IMR-90 (cell line): ENCODE results near the gene SUPT3H. TPM values are rescaled to one million over a fixed set of nuclear protein-coding genes. Genes with fewer than 3 reads are reported as not detected.

ENCODE experiments used
- ATAC-seq: fragments of 200-7000 bp; cut with Tn5 transposase; 2 replicates; pipeline ENCODE4 v1.9.1; 2020; ENCODE audit warnings: low read depth, mild to moderate bottlenecking, moderate library complexity
- BruUV-seq: library from RNA; stranded (reverse); fragments of 400-500 nt; replicated peaks from 2 replicates; lab custom pipeline; 2021; lab: Mats Ljungman, UMichigan
- CTCF ChIA-PET: fragments of 300-600 bp; formaldehyde crosslinking; extraction: SDS; loops from one replicate; lab custom pipeline; 2021; ENCODE audit warnings: antibody characterized with exemption; lab: Yijun Ruan, JAX
- POLR2A ChIA-PET: fragments of 300-600 bp; sonication (Branson Sonifier 250); formaldehyde crosslinking; loops from one replicate; lab custom pipeline; 2022; ENCODE audit warnings: antibody characterized with exemption; ENCODE audit not compliant: unreplicated experiment; lab: Charles Lee
- DNase-seq: peaks from one replicate; pipeline ENCODE4 v3.0.0; 2013
- H2AFZ ChIP-seq: replicated peaks from 2 replicates; pipeline ENCODE3; 2013; ENCODE audit warnings: low read length, mild to moderate bottlenecking; ENCODE audit not compliant: poor library complexity
- H2AK5ac ChIP-seq: 2 replicates; pipeline ENCODE4 v1.6.1; 2013; ENCODE audit warnings: low read depth, low read length, inconsistent platforms
- H2AK9ac ChIP-seq: replicated peaks from 2 replicates; pipeline ENCODE3; 2013; ENCODE audit warnings: mild to moderate bottlenecking, low read depth, low read length, moderate library complexity; ENCODE audit not compliant: poor library complexity
- H2BK120ac ChIP-seq: 2 replicates; pipeline ENCODE4 v1.6.1; 2013; ENCODE audit warnings: low read depth, low read length, inconsistent platforms
- H2BK15ac ChIP-seq: 3 replicates; pipeline ENCODE4 v1.6.1; 2013; ENCODE audit warnings: low read depth, low read length, inconsistent platforms
- H2BK20ac ChIP-seq: 2 replicates; pipeline ENCODE4 v1.6.1; 2013; ENCODE audit warnings: low read depth, mild to moderate bottlenecking, inconsistent platforms, low read length, moderate library complexity
- H2BK5ac ChIP-seq: 2 replicates; pipeline ENCODE4 v1.6.1; 2013; ENCODE audit warnings: mild to moderate bottlenecking, low read depth, low read length, inconsistent platforms; ENCODE audit not compliant: poor library complexity, severe bottlenecking
- H3K14ac ChIP-seq: replicated peaks from 2 replicates; pipeline ENCODE4 v1.6.1; 2013; ENCODE audit warnings: low read depth, low read length, inconsistent platforms
- H3K18ac ChIP-seq: 2 replicates; pipeline ENCODE4 v1.6.1; 2013; ENCODE audit warnings: low read depth, low read length, control low read depth
- H3K23ac ChIP-seq: 2 replicates; pipeline ENCODE4 v1.6.1; 2013; ENCODE audit warnings: low read depth, low read length, inconsistent platforms
- H3K27ac ChIP-seq: 2 replicates; pipeline ENCODE4 v1.5.1; 2013; ENCODE audit warnings: mild to moderate bottlenecking, control low read depth, low read length; ENCODE audit not compliant: insufficient read depth
- H3K27me3 ChIP-seq: 2 replicates; pipeline ENCODE4 v1.6.1; 2013; ENCODE audit warnings: low read length; ENCODE audit not compliant: control insufficient read depth, insufficient read depth
- H3K36me3 ChIP-seq: 2 replicates; pipeline ENCODE4 v1.6.1; 2013; ENCODE audit warnings: low read length, mixed read lengths; ENCODE audit not compliant: control insufficient read depth, insufficient read depth
- H3K4ac ChIP-seq: 2 replicates; pipeline ENCODE4 v1.6.1; 2013; ENCODE audit warnings: low read depth, low read length, inconsistent platforms
- H3K4me1 ChIP-seq: 2 replicates; pipeline ENCODE4 v1.6.1; 2013; ENCODE audit warnings: low read length, mixed read lengths; ENCODE audit not compliant: control insufficient read depth, insufficient read depth
- H3K4me2 ChIP-seq: 2 replicates; pipeline ENCODE4 v1.6.1; 2013; ENCODE audit warnings: low read depth, mild to moderate bottlenecking, control low read depth, low read length, moderate library complexity
- H3K4me3 ChIP-seq: 2 replicates; pipeline ENCODE4 v1.5.1; 2013; ENCODE audit warnings: low read depth, mild to moderate bottlenecking, control low read depth, low read length, moderate library complexity; ENCODE audit not compliant: insufficient read depth
- H3K56ac ChIP-seq: 2 replicates; pipeline ENCODE4 v1.6.1; 2013; ENCODE audit warnings: low read length, inconsistent platforms; ENCODE audit not compliant: insufficient read depth; ENCODE audit errors: extremely low read depth
- H3K79me1 ChIP-seq, 2 experiments: 2 replicates each; pipeline ENCODE4 v1.6.1; 2013; ENCODE audit warnings: low read length in 2 of 2, inconsistent platforms in 1 of 2, low read depth in 1 of 2
- H3K9ac ChIP-seq: 2 replicates; pipeline ENCODE4 v1.6.1; 2013; ENCODE audit warnings: low read depth, low read length, control low read depth
- H3K9me1 ChIP-seq: 2 replicates; pipeline ENCODE4 v1.6.1; 2013; ENCODE audit warnings: low read length, inconsistent platforms; ENCODE audit not compliant: insufficient read depth
- H3K9me3 ChIP-seq: 2 replicates; pipeline ENCODE4 v1.6.1; 2013; ENCODE audit warnings: low read length; ENCODE audit not compliant: control insufficient read depth, insufficient read depth
- H4K20me1 ChIP-seq: 2 replicates; pipeline ENCODE4 v1.6.1; 2013; ENCODE audit warnings: low read length, inconsistent platforms; ENCODE audit not compliant: insufficient read depth
- H4K5ac ChIP-seq: 2 replicates; pipeline ENCODE4 v1.6.1; 2013; ENCODE audit warnings: mild to moderate bottlenecking, low read depth, low read length, control low read depth
- H4K8ac ChIP-seq, 2 experiments: 2 replicates each; pipeline ENCODE4 v1.6.1; 2013; ENCODE audit warnings: low read depth in 2 of 2, low read length in 2 of 2, control low read depth in 1 of 2, inconsistent platforms in 1 of 2
- H4K91ac ChIP-seq: 2 replicates; pipeline ENCODE4 v1.6.1; 2013; ENCODE audit warnings: low read depth, low read length, inconsistent platforms; ENCODE audit not compliant: insufficient read depth
- BHLHE40 ChIP-seq: fragments of 150-350 bp; IDR thresholded peaks from 2 replicates; pipeline ENCODE4 v1.6.1; 2016; ENCODE audit warnings: mild to moderate bottlenecking, low read depth, low read length
- CEBPB ChIP-seq: IDR thresholded peaks from 2 replicates; pipeline ENCODE4 v1.6.1; 2012; ENCODE audit warnings: low read depth, low read length, improper control_type of control experiment
- FOS ChIP-seq: fragments of 150-350 bp; IDR thresholded peaks from 2 replicates; pipeline ENCODE4 v1.6.1; 2016; ENCODE audit warnings: low read depth, low read length
- MAFK ChIP-seq: IDR thresholded peaks from 2 replicates; pipeline ENCODE4 v1.6.1; 2012; ENCODE audit warnings: low read depth, low read length, improper control_type of control experiment
- MAZ ChIP-seq: IDR thresholded peaks from 2 replicates; pipeline ENCODE4 v1.6.1; 2012; ENCODE audit warnings: low read depth, mild to moderate bottlenecking, low read length, improper control_type of control experiment, moderate library complexity, borderline replicate concordance
- RAD21 ChIP-seq: IDR thresholded peaks from 2 replicates; pipeline ENCODE4 v1.6.1; 2012; ENCODE audit warnings: low read length, improper control_type of control experiment
- RCOR1 ChIP-seq: IDR thresholded peaks from 2 replicates; pipeline ENCODE4 v1.6.1; 2012; ENCODE audit warnings: mild to moderate bottlenecking, low read length, improper control_type of control experiment; ENCODE audit not compliant: insufficient replicate concordance
- SMC3 ChIP-seq: fragments of 150-350 bp; IDR thresholded peaks from 2 replicates; pipeline ENCODE4 v1.6.1; 2016; ENCODE audit warnings: low read depth, mild to moderate bottlenecking, antibody characterized with exemption, low read length, moderate library complexity
- WGBS, 2 experiments: methylation state at CpG; one replicate each; pipeline versions ENCODE4 v1.1.5 to v1.1.7; 2013; ENCODE audit warnings: missing lambda C conversion rate in 2 of 2; ENCODE audit not compliant: insufficient read length in 1 of 2; ENCODE audit errors: extremely low coverage in 2 of 2; 5-methylcytosine and 5-hydroxymethylcytosine counted together
- dilution Hi-C: fragments of 300-500 bp; cut with HindIII; formaldehyde crosslinking; loops from one replicate; pipeline ENCODE4 v1.14.3; 2018; ENCODE audit warnings: low sequenced_read_pairs; ENCODE audit not compliant: unreplicated experiment
- in situ Hi-C: fragments of 300-500 bp; cut with MboI; formaldehyde crosslinking; loops from 3 replicates; pipeline ENCODE4 v1.14.3; 2019; ENCODE audit warnings: low sequenced_read_pairs, inconsistent platforms, mixed read lengths
- intact Hi-C: fragments of 100-400 bp; cut with micrococcal nuclease; formaldehyde crosslinking; loops from 2 replicates; pipeline ENCODE4 v1.10.0; 2022
- polyA plus RNA-seq, 3 experiments: library from polyadenylated mRNA; depleted of rRNA; stranded (reverse); fragments of >200 nt; gene quantifications; 2 replicates each; pipeline ENCODE4 v1.2.3, GENCODE V29; 2012; ENCODE audit warnings: low replicate concordance in 1 of 3
- total RNA-seq: library from RNA; depleted of rRNA; stranded (reverse); fragments of >200 nt; gene quantifications from 2 replicates; pipeline ENCODE4 v1.2.3, GENCODE V29; 2012
- TF ChIP-seq, protein P1 (sequence below): conservative IDR thresholded peaks from 2 replicates; pipeline ENCODE4 v1.5.1; 2012; ENCODE audit warnings: mild to moderate bottlenecking, low read depth, low read length, improper control_type of control experiment
- TF ChIP-seq, protein P2 (sequence below): fragments of 150-350 bp; IDR thresholded peaks from 2 replicates; pipeline ENCODE4 v1.6.1; 2017; ENCODE audit warnings: mild to moderate bottlenecking, antibody characterized with exemption, low read length, low read depth
- TF ChIP-seq, protein P3 (sequence below): fragments of 150-350 bp; IDR thresholded peaks from 2 replicates; pipeline ENCODE4 v1.6.1; 2016; ENCODE audit warnings: low read depth, mild to moderate bottlenecking, low read length, moderate library complexity, borderline replicate concordance

Gene SUPT3H
- total and polyA plus RNA-seq, 2 of the 4 experiments (the other 2 are of a cell fraction) = 4.5 to 5.0 TPM

DNA sequence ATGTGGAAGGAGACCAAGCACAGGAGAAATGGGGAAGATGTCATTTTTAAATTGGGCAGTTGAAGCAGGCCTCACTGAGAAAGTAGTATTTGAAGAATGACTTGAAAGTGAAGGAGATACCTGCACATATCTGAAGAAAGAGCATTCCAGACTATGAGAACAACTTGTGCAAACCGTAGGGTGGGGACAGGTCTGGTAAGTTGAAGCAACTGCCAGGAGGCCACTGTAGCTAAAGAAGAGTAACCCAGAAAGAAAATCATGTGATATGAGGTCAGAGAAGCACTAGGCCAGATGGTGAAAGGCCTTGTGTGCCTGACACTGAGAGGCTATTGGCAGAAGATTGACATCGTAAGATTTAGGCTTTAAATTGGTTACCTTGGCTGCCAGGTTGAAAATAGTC, 4.7 kb upstream of the SUPT3H start:
- H3K9me3 ChIP-seq = no peaks in the 10 kb centered on the region
- dilution Hi-C loops = no loop called here
- no peak overlapping the region for H4K8ac ChIP-seq
- H2BK20ac ChIP-seq = no peak overlapping the region
- no peak overlapping the region for H3K9ac ChIP-seq
- POLR2A ChIA-PET = no interaction called here
- no peak overlapping the region for H3K18ac ChIP-seq
- H3K9me1 ChIP-seq = no peaks in the 10 kb centered on the region
- H3K79me1 ChIP-seq = no peaks in the 10 kb centered on the region; a peak in 1 of 4 replicates
- 92% methylated on average over 2 of the region's 2 CpGs; no CpG with 5 or more reads in 1 of the 2 experiments for WGBS, 2 experiments
- ATAC-seq (no peak), DNase-seq (no peak)
- H4K5ac ChIP-seq = no peak overlapping the region
- H2AK5ac ChIP-seq = no peak overlapping the region
- no peaks in the 10 kb centered on the region for H4K20me1 ChIP-seq
- H3K27ac ChIP-seq = no peak overlapping the region
- H3K23ac ChIP-seq = no peak overlapping the region
- H2AK9ac ChIP-seq = no peak overlapping the region
- no TSS peak for BruUV-seq
- H2BK120ac ChIP-seq = no peak overlapping the region
- H4K91ac ChIP-seq = no peak overlapping the region
- H3K4me1 ChIP-seq = peaks cover 3% of the 10 kb centered on the region
- H3K56ac ChIP-seq = no peak overlapping the region
- CTCF ChIA-PET = interaction anchor here (0.5 kb wide), 1 partner anchor 523 kb away, joined by 3 read pairs; no protein-coding TSS in a partner anchor
- H2BK15ac ChIP-seq = no peak overlapping the region
- in situ Hi-C loops = no loop called here
- intact Hi-C loops = no loop called here
- H2BK5ac ChIP-seq = no peak overlapping the region
- no peak overlapping the region for H3K14ac ChIP-seq
- no peak overlapping the region for H3K4ac ChIP-seq
- no peak for TF ChIP-seq RAD21
- no peak for TF ChIP-seq CEBPB
- no peak for TF ChIP-seq MAFK
- no peak for TF ChIP-seq SMC3
- TF ChIP-seq, protein P1, sequence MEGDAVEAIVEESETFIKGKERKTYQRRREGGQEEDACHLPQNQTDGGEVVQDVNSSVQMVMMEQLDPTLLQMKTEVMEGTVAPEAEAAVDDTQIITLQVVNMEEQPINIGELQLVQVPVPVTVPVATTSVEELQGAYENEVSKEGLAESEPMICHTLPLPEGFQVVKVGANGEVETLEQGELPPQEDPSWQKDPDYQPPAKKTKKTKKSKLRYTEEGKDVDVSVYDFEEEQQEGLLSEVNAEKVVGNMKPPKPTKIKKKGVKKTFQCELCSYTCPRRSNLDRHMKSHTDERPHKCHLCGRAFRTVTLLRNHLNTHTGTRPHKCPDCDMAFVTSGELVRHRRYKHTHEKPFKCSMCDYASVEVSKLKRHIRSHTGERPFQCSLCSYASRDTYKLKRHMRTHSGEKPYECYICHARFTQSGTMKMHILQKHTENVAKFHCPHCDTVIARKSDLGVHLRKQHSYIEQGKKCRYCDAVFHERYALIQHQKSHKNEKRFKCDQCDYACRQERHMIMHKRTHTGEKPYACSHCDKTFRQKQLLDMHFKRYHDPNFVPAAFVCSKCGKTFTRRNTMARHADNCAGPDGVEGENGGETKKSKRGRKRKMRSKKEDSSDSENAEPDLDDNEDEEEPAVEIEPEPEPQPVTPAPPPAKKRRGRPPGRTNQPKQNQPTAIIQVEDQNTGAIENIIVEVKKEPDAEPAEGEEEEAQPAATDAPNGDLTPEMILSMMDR = no peak
- TF ChIP-seq, protein P2, sequence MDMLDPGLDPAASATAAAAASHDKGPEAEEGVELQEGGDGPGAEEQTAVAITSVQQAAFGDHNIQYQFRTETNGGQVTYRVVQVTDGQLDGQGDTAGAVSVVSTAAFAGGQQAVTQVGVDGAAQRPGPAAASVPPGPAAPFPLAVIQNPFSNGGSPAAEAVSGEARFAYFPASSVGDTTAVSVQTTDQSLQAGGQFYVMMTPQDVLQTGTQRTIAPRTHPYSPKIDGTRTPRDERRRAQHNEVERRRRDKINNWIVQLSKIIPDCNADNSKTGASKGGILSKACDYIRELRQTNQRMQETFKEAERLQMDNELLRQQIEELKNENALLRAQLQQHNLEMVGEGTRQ = no peak
- no peak for TF ChIP-seq MAZ
- no peak for TF ChIP-seq BHLHE40
- TF ChIP-seq FOS = no peak
- TF ChIP-seq, protein P3, sequence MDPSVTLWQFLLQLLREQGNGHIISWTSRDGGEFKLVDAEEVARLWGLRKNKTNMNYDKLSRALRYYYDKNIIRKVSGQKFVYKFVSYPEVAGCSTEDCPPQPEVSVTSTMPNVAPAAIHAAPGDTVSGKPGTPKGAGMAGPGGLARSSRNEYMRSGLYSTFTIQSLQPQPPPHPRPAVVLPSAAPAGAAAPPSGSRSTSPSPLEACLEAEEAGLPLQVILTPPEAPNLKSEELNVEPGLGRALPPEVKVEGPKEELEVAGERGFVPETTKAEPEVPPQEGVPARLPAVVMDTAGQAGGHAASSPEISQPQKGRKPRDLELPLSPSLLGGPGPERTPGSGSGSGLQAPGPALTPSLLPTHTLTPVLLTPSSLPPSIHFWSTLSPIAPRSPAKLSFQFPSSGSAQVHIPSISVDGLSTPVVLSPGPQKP = no peak
- no peak for TF ChIP-seq RCOR1
- H3K36me3 ChIP-seq = no peaks in the 10 kb centered on the region
- no peaks in the 10 kb centered on the region for H3K27me3 ChIP-seq
- no peak overlapping the region for H3K4me2 ChIP-seq
- no peak overlapping the region for H2AFZ ChIP-seq
- H3K4me3 ChIP-seq = no peak overlapping the region
